ENCODE data around the gene NKIRAS2.

NKIRAS2 gene

DNA sequence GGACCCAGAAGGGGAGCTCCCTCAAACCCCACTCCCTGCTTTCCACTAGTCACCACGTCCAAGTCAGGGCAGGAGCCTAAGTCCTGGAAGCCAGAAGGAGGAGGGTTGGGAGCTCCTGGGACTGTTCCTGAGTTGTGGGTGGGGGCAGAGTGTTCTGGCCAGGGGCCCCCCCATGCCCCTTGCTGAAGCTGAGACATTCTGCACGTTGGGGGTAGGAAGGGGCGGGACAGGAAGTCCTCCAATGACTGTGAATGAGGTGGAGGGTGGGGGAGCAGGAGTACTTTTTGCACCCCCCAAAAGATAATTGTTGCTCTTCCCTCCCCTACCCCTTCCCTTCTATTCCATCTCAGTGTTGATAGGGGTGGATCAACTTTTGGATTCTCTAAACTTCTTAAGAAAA is 51.9 kb downstream of the NKIRAS2 start:
- TF ChIP-seq CREB1 (IDR thresholded peaks at IDR 0.05; ENCODE audit: low read depth) (no peak), RAD21 (IDR thresholded peaks at IDR 0.05; ENCODE audit: low read depth) (no peak), NFIC (IDR thresholded peaks at IDR 0.05) (no peak), TEAD4 (IDR thresholded peaks at IDR 0.05) (no peak), FOXM1 (IDR thresholded peaks at IDR 0.05; ENCODE audit: borderline replicate concordance, low read depth) (no peak), TAF1 (IDR thresholded peaks at IDR 0.05; ENCODE audit: low read depth) (no peak), CEBPB (IDR thresholded peaks at IDR 0.05) (no peak)
- TF ChIP-seq, protein P1, sequence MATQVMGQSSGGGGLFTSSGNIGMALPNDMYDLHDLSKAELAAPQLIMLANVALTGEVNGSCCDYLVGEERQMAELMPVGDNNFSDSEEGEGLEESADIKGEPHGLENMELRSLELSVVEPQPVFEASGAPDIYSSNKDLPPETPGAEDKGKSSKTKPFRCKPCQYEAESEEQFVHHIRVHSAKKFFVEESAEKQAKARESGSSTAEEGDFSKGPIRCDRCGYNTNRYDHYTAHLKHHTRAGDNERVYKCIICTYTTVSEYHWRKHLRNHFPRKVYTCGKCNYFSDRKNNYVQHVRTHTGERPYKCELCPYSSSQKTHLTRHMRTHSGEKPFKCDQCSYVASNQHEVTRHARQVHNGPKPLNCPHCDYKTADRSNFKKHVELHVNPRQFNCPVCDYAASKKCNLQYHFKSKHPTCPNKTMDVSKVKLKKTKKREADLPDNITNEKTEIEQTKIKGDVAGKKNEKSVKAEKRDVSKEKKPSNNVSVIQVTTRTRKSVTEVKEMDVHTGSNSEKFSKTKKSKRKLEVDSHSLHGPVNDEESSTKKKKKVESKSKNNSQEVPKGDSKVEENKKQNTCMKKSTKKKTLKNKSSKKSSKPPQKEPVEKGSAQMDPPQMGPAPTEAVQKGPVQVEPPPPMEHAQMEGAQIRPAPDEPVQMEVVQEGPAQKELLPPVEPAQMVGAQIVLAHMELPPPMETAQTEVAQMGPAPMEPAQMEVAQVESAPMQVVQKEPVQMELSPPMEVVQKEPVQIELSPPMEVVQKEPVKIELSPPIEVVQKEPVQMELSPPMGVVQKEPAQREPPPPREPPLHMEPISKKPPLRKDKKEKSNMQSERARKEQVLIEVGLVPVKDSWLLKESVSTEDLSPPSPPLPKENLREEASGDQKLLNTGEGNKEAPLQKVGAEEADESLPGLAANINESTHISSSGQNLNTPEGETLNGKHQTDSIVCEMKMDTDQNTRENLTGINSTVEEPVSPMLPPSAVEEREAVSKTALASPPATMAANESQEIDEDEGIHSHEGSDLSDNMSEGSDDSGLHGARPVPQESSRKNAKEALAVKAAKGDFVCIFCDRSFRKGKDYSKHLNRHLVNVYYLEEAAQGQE (IDR thresholded peaks at IDR 0.05; ENCODE audit: low read depth) = no peak

DNA sequence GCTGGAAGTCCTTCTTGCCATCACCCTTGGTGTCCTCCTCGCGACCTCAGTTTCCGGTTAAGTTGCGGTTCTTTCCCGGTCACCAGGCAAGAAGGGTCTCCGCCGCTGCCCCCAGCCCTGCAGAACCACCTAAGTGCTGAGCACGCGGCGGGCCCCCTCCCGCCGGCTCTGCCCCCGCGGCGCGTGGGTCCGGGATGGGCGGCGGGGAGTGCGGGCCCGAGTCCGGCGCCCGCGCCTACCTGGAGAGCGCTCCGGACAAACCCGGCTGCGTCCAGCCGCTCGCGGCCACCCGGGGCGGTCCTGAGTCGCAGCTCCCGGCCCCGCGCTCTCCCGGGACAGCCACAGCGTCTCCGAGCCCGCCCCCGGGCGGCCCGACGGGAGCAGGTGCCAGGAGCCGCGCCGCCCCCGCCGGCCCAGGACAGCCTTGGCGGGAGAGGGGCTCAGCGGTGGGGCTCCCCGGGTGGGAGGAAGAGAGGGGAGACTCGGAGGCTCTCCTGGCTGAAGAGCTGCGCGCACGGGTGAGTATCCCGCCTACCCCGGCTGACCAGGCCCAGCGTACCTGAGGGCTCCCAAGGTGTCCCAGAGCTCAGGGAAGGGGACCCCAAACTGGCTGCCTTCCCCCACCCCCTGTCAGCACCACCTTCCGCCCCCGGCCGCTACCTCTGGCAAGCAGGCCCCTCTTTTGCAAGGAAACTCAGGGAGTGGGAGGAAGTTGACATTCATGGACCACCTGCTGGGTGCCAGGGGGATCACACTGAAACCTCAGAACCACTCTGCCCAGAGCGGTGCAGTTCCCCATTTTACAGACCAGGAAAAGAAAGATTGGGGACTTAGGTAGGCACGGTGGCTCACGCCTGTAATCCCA is 52.7 kb downstream of the NKIRAS2 start:
- no peak for TF ChIP-seq YY1 (IDR thresholded peaks at IDR 0.05; ENCODE audit: low read depth)
- TF ChIP-seq MAX (IDR thresholded peaks at IDR 0.05) = no peak
- TF ChIP-seq TEAD4 (IDR thresholded peaks at IDR 0.05) = no peak
- TF ChIP-seq CEBPB (IDR thresholded peaks at IDR 0.05) = no peak
- no peak for TF ChIP-seq ZBTB7A (IDR thresholded peaks at IDR 0.05; ENCODE audit: low read depth)
- TF ChIP-seq RAD21 (IDR thresholded peaks at IDR 0.05; ENCODE audit: low read depth) = no peak
- TF ChIP-seq FOXM1 (IDR thresholded peaks at IDR 0.05; ENCODE audit: borderline replicate concordance, low read depth) = no peak
- TF ChIP-seq, protein P2, sequence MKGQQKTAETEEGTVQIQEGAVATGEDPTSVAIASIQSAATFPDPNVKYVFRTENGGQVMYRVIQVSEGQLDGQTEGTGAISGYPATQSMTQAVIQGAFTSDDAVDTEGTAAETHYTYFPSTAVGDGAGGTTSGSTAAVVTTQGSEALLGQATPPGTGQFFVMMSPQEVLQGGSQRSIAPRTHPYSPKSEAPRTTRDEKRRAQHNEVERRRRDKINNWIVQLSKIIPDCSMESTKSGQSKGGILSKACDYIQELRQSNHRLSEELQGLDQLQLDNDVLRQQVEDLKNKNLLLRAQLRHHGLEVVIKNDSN (IDR thresholded peaks at IDR 0.05) = no peak
- TF ChIP-seq CREB1 (IDR thresholded peaks at IDR 0.05; ENCODE audit: low read depth) = no peak
- TF ChIP-seq, protein P1 (IDR thresholded peaks at IDR 0.05; ENCODE audit: low read depth) = no peak

Data from Ishikawa (cell line).